GM12878 (cell line): ENCODE results near the gene RCOR1. TPM values are rescaled to one million over a fixed set of nuclear protein-coding genes. Genes with fewer than 3 reads are reported as not detected.
"Not testable (repeated sequence)": the region's sequence is repeated elsewhere in the genome, so short reads cannot be mapped to it uniquely, and the experiment has no call there.

Source experiments
- ATAC-seq: fragments of 200-7000 bp; cut with Tn5 transposase; 3 replicates; pipeline ENCODE4 v1.9.1; 2020; ENCODE audit warnings: mild to moderate bottlenecking, moderate library complexity
- BruUV-seq: library from RNA; stranded (reverse); fragments of 400-500 nt; replicated peaks from 2 replicates; lab custom pipeline; 2021; lab: Mats Ljungman, UMichigan
- CTCF ChIA-PET: fragments of 300-600 bp; sonication (Branson Sonifier 250); formaldehyde crosslinking; extraction: SDS; loops from one replicate; lab custom pipeline; 2021; ENCODE audit warnings: inconsistent platforms; lab: Yijun Ruan, JAX
- POLR2A ChIA-PET: fragments of 350-600 bp; formaldehyde crosslinking; extraction: SDS; loops from one replicate; lab custom pipeline; 2021; ENCODE audit warnings: inconsistent platforms; lab: Charles Lee
- RAD21 ChIA-PET: fragments of 300-600 bp; sonication (Branson Sonifier 250); formaldehyde crosslinking; loops from one replicate; lab custom pipeline; 2023; ENCODE audit warnings: antibody characterized with exemption; ENCODE audit not compliant: unreplicated experiment; lab: Charles Lee
- SMC1A ChIA-PET: fragments of 300-600 bp; sonication (Branson Sonifier 250); formaldehyde crosslinking; loops from one replicate; lab custom pipeline; 2023; ENCODE audit not compliant: unreplicated experiment, uncharacterized antibody; lab: Charles Lee
- DNase-seq: peaks from one replicate; pipeline ENCODE4 v3.0.0-alpha.2; 2011; ENCODE audit warnings: low read depth, low spot score
- FAIRE-seq: peaks from 3 replicates; lab custom pipeline; 2011; peaks lifted over from hg19 to GRCh38; lab: Jason Lieb, UNC
- H2AFZ ChIP-seq: 2 replicates; pipeline ENCODE4 v1.6.0; 2011; ENCODE audit warnings: low read depth, low read length, control low read depth; ENCODE audit not compliant: control insufficient read depth
- H3K27ac ChIP-seq: 2 replicates; pipeline ENCODE4 v1.5.1; 2011; ENCODE audit warnings: control low read depth; ENCODE audit not compliant: control insufficient read depth, insufficient read depth
- H3K27me3 ChIP-seq, 2 experiments: replicated peaks in 1 of 2; 2 replicates each; pipeline versions ENCODE4 v1.6.0 to v1.6.1; 2011; ENCODE audit warnings: low read length in 1 of 2; ENCODE audit not compliant: control insufficient read depth in 2 of 2, insufficient read depth in 2 of 2
- H3K36me3 ChIP-seq, 2 experiments: 2 replicates each; pipeline ENCODE4 v1.5.1; 2011; ENCODE audit warnings: low read length in 1 of 2; ENCODE audit not compliant: control insufficient read depth in 2 of 2, insufficient read depth in 2 of 2
- H3K4me1 ChIP-seq: 2 replicates; pipeline ENCODE4 v1.6.1; 2011; ENCODE audit warnings: mild to moderate bottlenecking, low read length, moderate library complexity, mixed read lengths; ENCODE audit not compliant: control insufficient read depth, insufficient read depth
- H3K4me2 ChIP-seq: 2 replicates; pipeline ENCODE4 v1.6.0; 2011; ENCODE audit warnings: control low read depth; ENCODE audit not compliant: control insufficient read depth, insufficient read depth
- H3K4me3 ChIP-seq: fragments of 200-600 bp; sonication (generic); 2 replicates; pipeline ENCODE4 v1.5.1; 2016
- H3K79me2 ChIP-seq: 2 replicates; pipeline ENCODE4 v1.6.0; 2011; ENCODE audit warnings: low read length; ENCODE audit not compliant: control insufficient read depth, insufficient read depth
- H3K9ac ChIP-seq: 2 replicates; pipeline ENCODE4 v1.8.0; 2011; ENCODE audit warnings: low read length, control low read depth, mixed read lengths; ENCODE audit not compliant: control insufficient read depth, insufficient read depth
- H3K9me3 ChIP-seq: replicated peaks from 3 replicates; pipeline ENCODE4 v1.5.1; 2011; ENCODE audit warnings: mild to moderate bottlenecking, low read length; ENCODE audit not compliant: control insufficient read depth, insufficient read depth
- H4K20me1 ChIP-seq: 2 replicates; pipeline ENCODE4 v1.6.0; 2011; ENCODE audit not compliant: control insufficient read depth, insufficient read depth
- CBFB ChIP-seq: IDR thresholded peaks from 2 replicates; pipeline ENCODE4 v1.6.1; 2016; ENCODE audit warnings: antibody characterized with exemption, low read depth
- CBX5 ChIP-seq: sonication (generic); IDR thresholded peaks from 2 replicates; pipeline ENCODE4 v1.6.1; 2016; ENCODE audit warnings: low read depth, moderate library complexity, mild to moderate bottlenecking, inconsistent platforms
- CHD4 ChIP-seq: fragments of 200-600 bp; sonication (generic); IDR thresholded peaks from 2 replicates; pipeline ENCODE4 v1.6.1; 2016; ENCODE audit warnings: mild to moderate bottlenecking
- CREB1 ChIP-seq: IDR thresholded peaks from 2 replicates; pipeline ENCODE4 v1.6.1; 2012; ENCODE audit warnings: low read depth, mild to moderate bottlenecking, inconsistent platforms
- HDGF ChIP-seq: fragments of 450-650 bp; IDR thresholded peaks from 2 replicates; pipeline ENCODE4 v1.6.1; 2016; ENCODE audit warnings: antibody characterized with exemption
- KDM1A ChIP-seq: fragments of 200-600 bp; sonication (generic); IDR thresholded peaks from 2 replicates; pipeline ENCODE4 v1.6.1; 2016; ENCODE audit warnings: borderline replicate concordance
- MTA2 ChIP-seq: fragments of 450-650 bp; IDR thresholded peaks from 2 replicates; pipeline ENCODE4 v1.6.1; 2016; ENCODE audit warnings: low read depth, mild to moderate bottlenecking, moderate library complexity
- NBN ChIP-seq: fragments of 450-650 bp; IDR thresholded peaks from 2 replicates; pipeline ENCODE4 v1.6.1; 2016
- NFIC ChIP-seq: IDR thresholded peaks from 2 replicates; pipeline ENCODE4 v1.6.1; 2012; ENCODE audit warnings: low read depth, mild to moderate bottlenecking, inconsistent platforms, low read length, moderate library complexity
- RBBP5 ChIP-seq: fragments of 200-600 bp; sonication (generic); conservative IDR thresholded peaks from 2 replicates; pipeline ENCODE4 v1.6.1; 2016
- SRF ChIP-seq, 2 experiments: IDR thresholded peaks; 2 replicates each; pipeline ENCODE4 v1.6.1; 2011; ENCODE audit warnings: low read depth in 2 of 2, low read length in 2 of 2, mild to moderate bottlenecking in 1 of 2, moderate library complexity in 1 of 2
- STAT1 ChIP-seq: fragments of 450-650 bp; conservative IDR thresholded peaks from 2 replicates; pipeline ENCODE4 v1.6.1; 2014; ENCODE audit warnings: antibody characterized with exemption, mild to moderate bottlenecking
- TARDBP ChIP-seq: IDR thresholded peaks from 2 replicates; pipeline ENCODE4 v1.6.1; 2016; ENCODE audit warnings: borderline replicate concordance
- ZNF622 ChIP-seq: fragments of 450-650 bp; IDR thresholded peaks from 2 replicates; pipeline ENCODE4 v1.6.1; 2017; ENCODE audit warnings: mild to moderate bottlenecking, inconsistent platforms
- WGBS: methylation state at CpG from one replicate; pipeline ENCODE4 v1.1.6; 2016; ENCODE audit warnings: low lambda C conversion rate; ENCODE audit not compliant: insufficient replicate concordance, insufficient coverage; ENCODE audit errors: missing lambda C conversion rate; 5-methylcytosine and 5-hydroxymethylcytosine counted together
- in situ Hi-C: fragments of 300-500 bp; cut with MboI; formaldehyde crosslinking; loops from 9 replicates; pipeline ENCODE4 v1.14.3; 2018; ENCODE audit warnings: mixed read lengths
- intact Hi-C: fragments of 100-400 bp; cut with micrococcal nuclease; formaldehyde crosslinking; loops from one replicate; pipeline ENCODE4 v1.14.2; 2022; ENCODE audit not compliant: unreplicated experiment
- polyA plus RNA-seq, 11 experiments: library from polyadenylated mRNA; depleted of rRNA in 4 of 11; unstranded in 6 of 11; stranded (reverse) in 5 of 11; fragments of >200 nt; fragmentation: Nextera tagmentation in 4 of 11; fragmentation: Illumina TruSeq in 1 of 11; extraction: Ambion mirVana in 4 of 11; extraction: Trizol in 1 of 11; gene quantifications; 1 replicate in 1 of 11; 2 replicates in 10 of 11; pipeline versions ENCODE4 v1.2.1 to v1.2.3, GENCODE V29; 2011 to 2016; ENCODE audit warnings: inconsistent platforms in 2 of 11, missing spikeins in 2 of 11, low read depth in 1 of 11
- total RNA-seq, 4 experiments: library from RNA; depleted of rRNA in 3 of 4; stranded (reverse); fragments of >200 nt in 3 of 4; fragmentation: Illumina TruSeq in 1 of 4; extraction: Trizol in 1 of 4; gene quantifications; 2 replicates each; pipeline versions ENCODE4 v1.2.1 to v1.2.3, GENCODE V29; 2013 to 2021
- TF ChIP-seq, protein P1 (sequence below): IDR thresholded peaks from 2 replicates; pipeline ENCODE4 v1.6.1; 2012; ENCODE audit warnings: low read depth, low read length, improper control_type of control experiment
- TF ChIP-seq, protein P2 (sequence below): fragments of 450-650 bp; IDR thresholded peaks from 2 replicates; pipeline ENCODE4 v1.6.1; 2018; ENCODE audit warnings: mild to moderate bottlenecking, low read depth, moderate library complexity; ENCODE audit not compliant: partially characterized antibody

RCOR1 gene
- total and polyA plus RNA-seq, 10 of the 15 experiments (the other 5 are each of a cell fraction or from before 2014, with no cell fraction given) = 1.6 to 12.2 (median 4.4) TPM

DNA sequence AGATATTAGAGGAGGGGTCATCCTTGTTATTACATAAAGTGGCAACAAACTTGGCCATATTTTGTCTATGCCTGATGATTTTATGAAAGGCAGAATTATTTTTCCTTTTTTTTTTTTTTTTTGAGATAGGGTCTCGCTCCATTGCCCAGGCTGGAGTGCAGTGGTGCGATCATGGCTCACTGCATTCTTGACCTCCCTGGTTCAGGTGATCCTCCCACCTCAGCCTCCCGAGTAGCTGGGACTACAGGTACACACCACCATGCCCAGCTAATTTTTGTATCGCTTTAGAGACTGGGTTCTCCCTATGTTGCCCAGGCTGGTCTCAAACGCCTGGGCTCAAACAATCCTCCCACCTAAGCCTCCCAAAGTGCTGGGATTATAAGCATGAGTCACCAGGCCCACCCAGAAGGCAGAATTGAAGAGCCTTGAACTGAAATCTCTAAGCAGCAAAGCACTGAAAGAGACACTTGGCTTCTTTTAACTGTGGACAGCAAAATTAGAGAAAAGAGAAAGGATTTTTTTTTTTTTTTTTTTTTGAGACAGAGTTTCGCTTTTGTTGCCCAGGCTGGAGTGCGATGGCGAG lies 16.5 kb upstream of the RCOR1 start:
- H3K4me3 ChIP-seq, H3K4me1 ChIP-seq, H3K9ac ChIP-seq, H3K9me3 ChIP-seq, H3K4me2 ChIP-seq, H3K36me3 ChIP-seq, H3K27ac ChIP-seq, H2AFZ ChIP-seq, H4K20me1 ChIP-seq, SMC1A ChIA-PET, H3K79me2 ChIP-seq, BruUV-seq, H3K27me3 ChIP-seq, in situ Hi-C loops, RAD21 ChIA-PET, intact Hi-C loops, ATAC-seq, FAIRE-seq, DNase-seq: not testable (repeated sequence)
- POLR2A ChIA-PET = interaction anchor here (0.7 kb wide), 1 partner anchor 393 kb away, joined by 7 read pairs; no protein-coding TSS in a partner anchor
- CTCF ChIA-PET = interaction anchor here (0.6 kb wide), 1 partner anchor 498 kb away, joined by 4 read pairs; no protein-coding TSS in a partner anchor
- 57% methylated on average over 8 of the region's 8 CpGs for WGBS

DNA sequence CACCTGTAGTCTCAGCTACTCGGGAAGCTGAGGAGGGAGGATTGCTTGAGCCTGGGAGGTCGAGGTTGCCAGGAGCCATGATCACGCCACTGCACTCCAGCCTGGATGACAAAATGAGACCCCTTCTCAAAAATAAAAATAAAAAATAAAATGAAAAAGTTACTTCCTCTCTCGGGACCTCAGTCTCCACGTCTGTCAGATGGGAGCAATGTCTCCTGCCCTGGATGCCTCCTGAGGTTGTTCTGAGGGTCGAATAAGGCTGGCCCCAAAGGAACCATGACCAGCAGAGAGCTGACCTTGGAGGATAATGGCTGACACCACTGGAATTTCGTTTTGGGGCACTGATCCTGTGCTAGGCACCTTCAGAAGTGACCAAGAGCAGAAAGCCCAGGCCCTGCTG lies 13.6 kb upstream of the RCOR1 start:
- H3K4me2 ChIP-seq = no peak overlapping the region
- BruUV-seq = no TSS peak
- no peak overlapping the region for H3K9ac ChIP-seq
- SMC1A ChIA-PET = no interaction called here
- CTCF ChIA-PET = no interaction called here
- H2AFZ ChIP-seq = no peak overlapping the region
- POLR2A ChIA-PET = no interaction called here
- no peak overlapping the region for H3K27ac ChIP-seq
- no peaks in the 10 kb centered on the region for H3K9me3 ChIP-seq
- RAD21 ChIA-PET = no interaction called here
- no peak overlapping the region for H3K4me3 ChIP-seq
- FAIRE-seq (no peak), ATAC-seq (no peak), DNase-seq (no peak)
- no peaks in the 10 kb centered on the region for H3K27me3 ChIP-seq
- no peaks in the 10 kb centered on the region for H3K36me3 ChIP-seq
- intact Hi-C loops (no loop called here), in situ Hi-C loops (no loop called here)
- H3K4me1 ChIP-seq = peaks cover 5% of the 10 kb centered on the region; the same call in 1 of the 2 replicates
- 48% methylated on average over 7 of the region's 7 CpGs for WGBS
- no peaks in the 10 kb centered on the region for H3K79me2 ChIP-seq
- H4K20me1 ChIP-seq = no peaks in the 10 kb centered on the region
- TF ChIP-seq ZNF622 = no peak
- no peak for TF ChIP-seq MTA2
- no peak for TF ChIP-seq KDM1A
- no peak for TF ChIP-seq CREB1
- TF ChIP-seq CBFB = no peak
- TF ChIP-seq NFIC = no peak
- no peak for TF ChIP-seq NBN
- TF ChIP-seq, protein P1, sequence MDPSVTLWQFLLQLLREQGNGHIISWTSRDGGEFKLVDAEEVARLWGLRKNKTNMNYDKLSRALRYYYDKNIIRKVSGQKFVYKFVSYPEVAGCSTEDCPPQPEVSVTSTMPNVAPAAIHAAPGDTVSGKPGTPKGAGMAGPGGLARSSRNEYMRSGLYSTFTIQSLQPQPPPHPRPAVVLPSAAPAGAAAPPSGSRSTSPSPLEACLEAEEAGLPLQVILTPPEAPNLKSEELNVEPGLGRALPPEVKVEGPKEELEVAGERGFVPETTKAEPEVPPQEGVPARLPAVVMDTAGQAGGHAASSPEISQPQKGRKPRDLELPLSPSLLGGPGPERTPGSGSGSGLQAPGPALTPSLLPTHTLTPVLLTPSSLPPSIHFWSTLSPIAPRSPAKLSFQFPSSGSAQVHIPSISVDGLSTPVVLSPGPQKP = no peak
- no peak for TF ChIP-seq CHD4
- no peak for TF ChIP-seq CBX5
- TF ChIP-seq SRF (IDR thresholded peaks at IDR 0.05; ENCODE audit: low read depth in 2 of 2, low read length in 2 of 2) = no peak
- TF ChIP-seq HDGF = no peak
- no peak for TF ChIP-seq STAT1
- TF ChIP-seq, protein P2, sequence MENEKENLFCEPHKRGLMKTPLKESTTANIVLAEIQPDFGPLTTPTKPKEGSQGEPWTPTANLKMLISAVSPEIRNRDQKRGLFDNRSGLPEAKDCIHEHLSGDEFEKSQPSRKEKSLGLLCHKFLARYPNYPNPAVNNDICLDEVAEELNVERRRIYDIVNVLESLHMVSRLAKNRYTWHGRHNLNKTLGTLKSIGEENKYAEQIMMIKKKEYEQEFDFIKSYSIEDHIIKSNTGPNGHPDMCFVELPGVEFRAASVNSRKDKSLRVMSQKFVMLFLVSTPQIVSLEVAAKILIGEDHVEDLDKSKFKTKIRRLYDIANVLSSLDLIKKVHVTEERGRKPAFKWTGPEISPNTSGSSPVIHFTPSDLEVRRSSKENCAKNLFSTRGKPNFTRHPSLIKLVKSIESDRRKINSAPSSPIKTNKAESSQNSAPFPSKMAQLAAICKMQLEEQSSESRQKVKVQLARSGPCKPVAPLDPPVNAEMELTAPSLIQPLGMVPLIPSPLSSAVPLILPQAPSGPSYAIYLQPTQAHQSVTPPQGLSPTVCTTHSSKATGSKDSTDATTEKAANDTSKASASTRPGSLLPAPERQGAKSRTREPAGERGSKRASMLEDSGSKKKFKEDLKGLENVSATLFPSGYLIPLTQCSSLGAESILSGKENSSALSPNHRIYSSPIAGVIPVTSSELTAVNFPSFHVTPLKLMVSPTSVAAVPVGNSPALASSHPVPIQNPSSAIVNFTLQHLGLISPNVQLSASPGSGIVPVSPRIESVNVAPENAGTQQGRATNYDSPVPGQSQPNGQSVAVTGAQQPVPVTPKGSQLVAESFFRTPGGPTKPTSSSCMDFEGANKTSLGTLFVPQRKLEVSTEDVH = no peak
- TF ChIP-seq RBBP5 = no peak
- no peak for TF ChIP-seq TARDBP
- TF ChIP-seq, all 136 proteins: peak for 0
